ENCODE measurements around the gene PXDN.
"Not testable (repeated sequence)": the region's sequence is repeated elsewhere in the genome, so short reads cannot be mapped to it uniquely, and the experiment has no call there.

Gene PXDN

DNA sequence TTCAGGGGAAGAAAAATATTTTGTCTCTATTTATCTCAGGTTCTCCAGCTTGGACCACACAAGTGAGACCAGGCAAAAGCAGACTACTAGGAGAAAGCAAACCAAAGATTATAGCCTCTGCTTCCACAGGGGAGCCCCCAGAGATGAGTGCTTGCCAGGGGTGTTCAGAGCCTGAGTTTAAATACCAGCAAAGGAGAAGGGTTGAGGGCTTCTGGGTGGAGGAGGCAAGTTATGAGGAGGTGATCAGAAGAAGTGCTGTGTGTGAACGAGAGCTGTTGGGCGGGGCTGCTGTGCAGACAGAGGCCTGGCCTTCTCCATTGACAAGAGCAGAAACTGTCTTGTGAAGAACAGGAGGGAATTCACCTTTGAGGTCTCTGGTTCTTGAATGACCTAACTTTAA is 32.8 kb upstream of the PXDN start:
- DNase-seq = no peak

DNA sequence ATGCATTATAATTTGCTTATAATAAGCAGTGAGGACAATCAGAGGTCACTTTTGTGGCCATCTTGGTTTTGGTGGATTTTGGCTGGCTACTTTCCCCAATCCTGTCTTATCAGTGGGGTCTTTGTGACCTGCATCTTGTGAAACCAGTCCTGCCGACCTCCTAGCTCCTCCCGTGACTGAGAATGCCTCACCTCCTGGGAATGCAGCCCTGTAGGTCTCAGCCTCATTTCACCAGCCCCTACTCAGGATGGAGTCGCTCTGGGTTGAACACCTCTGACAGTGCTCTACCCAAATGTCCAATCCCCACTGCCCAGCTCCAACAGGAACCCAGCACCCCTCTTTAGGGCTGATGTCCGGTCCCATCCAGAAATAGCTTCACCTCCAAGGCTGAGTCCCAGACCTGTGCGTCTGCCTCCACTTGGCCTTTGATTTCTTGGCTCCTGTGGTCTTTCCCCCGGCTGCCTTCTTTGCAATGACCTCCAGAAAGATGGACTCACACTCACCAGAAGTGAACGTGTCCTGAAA is 31.3 kb upstream of the PXDN start:
- no peak for DNase-seq

- DNase-seq = no peak
Measured at GRCh38 chr2:1774929-1775328, 30.6 kb upstream of the PXDN start.

DNA sequence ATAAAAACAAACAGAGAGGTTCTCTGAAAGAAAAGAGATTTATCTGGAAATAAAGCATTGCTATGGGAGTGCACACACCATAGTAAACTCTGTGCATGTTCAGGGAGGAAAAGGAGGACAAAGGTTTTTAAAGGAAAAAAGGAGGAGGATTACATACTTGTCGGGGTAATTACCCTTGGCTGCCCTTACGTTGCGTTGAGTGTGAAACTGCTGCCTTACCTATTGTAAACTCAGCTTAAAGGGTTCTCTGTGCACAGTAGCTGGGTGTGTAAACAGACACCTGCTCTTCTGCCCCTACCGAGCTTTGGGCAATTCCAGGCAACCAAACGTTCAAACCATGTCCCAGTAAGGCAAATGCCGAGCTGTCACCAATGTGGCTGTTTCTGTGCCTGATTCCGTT is 29.6 kb upstream of the PXDN start:
- DNase-seq = no peak

DNA sequence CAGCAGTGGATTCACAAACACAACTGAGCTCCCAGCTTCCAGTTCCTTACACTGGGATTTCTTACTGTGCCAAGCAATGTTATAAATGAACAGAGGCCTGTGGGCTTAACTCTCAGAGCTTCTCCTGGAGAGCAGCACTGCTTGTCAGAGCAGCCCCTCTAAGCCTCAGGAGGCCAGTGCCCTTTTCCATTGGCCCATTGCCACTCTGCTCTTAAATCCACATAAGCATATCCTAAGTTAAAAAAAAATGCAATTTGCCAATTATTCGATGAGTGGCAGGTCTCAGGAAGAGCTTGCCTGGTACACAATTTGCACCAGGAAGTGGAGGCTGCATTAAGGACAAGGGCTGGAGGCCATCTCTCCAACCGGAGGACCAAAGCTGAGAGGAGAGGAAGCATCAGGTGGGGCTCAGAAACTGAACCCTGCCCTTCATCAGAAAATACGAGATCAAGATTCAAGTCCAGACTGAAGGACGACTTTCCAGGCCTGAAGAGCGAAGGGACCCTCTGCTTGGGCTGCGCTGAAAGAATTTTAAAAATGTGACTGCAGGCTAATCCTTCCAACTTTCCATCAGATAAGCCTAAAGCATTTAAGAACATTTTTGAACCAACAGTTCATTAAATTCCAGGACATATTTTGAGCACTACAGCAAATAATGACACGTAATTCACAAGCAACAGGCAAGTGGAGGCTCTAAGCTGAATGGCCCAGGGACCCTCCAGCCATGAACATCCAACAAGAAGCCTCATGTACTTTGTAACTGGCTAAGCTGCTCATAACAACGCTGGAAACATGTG is 28.4 kb upstream of the PXDN start:
- DNase-seq = no peak

- DNase-seq = no peak
Measured at GRCh38 chr2:1771626-1772280, 27.4 kb upstream of the PXDN start.

GRCh38 chr2:1770566-1771380 is 26.5 kb upstream of the PXDN start:
- DNase-seq = no peak

DNA sequence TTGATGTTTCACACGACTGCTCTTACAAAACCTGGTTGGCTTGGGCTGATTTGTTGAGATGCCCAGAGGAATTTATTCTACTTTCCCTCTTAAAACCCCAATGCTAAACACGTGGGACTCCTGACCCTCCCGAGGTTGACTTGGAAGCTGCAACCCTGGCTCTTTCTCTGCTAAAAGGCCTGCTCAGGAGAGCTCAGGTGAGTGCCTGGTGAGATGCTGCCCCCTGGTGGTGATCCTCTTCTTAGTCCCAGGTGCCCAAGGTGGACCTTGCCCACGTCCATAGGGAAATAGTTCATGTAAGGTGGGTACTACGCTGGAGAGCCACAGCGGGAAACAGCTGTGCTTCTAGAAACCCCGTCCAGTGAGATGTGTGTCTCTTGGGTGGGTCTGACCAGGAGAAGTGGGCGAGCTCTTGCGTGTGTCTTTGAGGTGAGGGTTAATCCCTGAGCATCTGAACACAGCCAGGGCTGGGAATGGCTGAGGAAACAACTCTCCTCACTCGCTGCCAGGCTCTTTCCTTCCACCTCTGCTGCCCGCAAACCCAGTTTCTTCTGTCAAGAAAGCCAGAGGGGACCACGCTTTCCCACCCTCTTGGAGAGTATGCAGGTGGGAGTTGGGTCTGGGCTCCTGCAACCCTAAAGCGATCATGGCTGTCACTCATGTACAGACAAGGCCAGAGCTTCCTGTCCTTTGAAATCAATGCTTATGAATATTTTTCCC is 25.5 kb upstream of the PXDN start:
- DNase-seq = peak in 1 of 2 donors; percentile 31

GRCh38 chr2:1767939-1768691 is 23.8 kb upstream of the PXDN start:
- no peak for DNase-seq

GRCh38 chr2:1766851-1767811 is 22.8 kb upstream of the PXDN start:
- DNase-seq = no peak

DNA sequence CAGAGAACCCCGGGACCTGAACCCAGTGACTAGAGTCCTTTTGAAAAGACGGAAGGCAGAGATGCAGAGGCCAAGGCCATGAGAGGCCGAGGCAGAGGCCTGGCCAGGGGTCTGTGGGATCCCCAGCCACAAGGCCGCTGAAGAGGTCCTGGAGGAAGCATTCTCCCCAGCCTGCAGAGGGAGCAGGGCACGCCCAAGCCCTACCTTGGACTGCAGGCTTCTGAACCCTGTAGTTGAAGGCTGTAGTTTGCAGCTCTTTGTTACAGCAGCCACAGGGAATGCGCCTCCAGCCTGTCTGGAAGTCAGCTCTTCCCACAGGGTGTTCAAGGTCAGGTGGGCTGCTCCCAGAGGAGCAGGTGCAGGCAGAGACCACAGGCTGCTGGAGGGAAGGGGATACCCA is 22.1 kb upstream of the PXDN start:
- DNase-seq = no peak

GRCh38 chr2:1765201-1765600 is 20.9 kb upstream of the PXDN start:
- DNase-seq = not testable (repeated sequence)

GRCh38 chr2:1759611-1759930 is 15.3 kb upstream of the PXDN start:
- no peak for DNase-seq

- DNase-seq = no peak
Measured at GRCh38 chr2:1758774-1759610, 14.7 kb upstream of the PXDN start.

DNA sequence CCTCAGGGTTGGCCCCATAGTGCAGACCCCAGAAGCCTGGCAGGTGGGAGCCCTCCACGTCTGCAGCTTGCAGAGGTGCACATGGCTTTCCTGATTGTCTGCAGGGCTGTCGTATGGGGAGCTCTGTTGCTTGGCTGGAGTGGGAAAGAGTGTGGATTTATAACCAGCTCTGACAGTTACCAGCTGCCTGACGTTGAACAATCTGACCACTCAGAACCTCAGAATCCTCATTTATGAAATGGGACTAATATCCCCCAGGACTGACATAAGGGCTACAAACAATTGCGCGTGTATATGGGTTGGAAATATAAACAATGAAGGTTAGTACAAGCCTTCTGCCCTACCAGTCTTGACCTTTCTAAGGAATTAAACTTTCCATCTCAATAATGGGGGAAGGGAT is 13.9 kb upstream of the PXDN start:
- DNase-seq = no peak

GRCh38 chr2:1757567-1757966 is 13.3 kb upstream of the PXDN start:
- DNase-seq = no peak

GRCh38 chr2:1757146-1757545 is 12.8 kb upstream of the PXDN start:
- not testable (repeated sequence) for DNase-seq

DNA sequence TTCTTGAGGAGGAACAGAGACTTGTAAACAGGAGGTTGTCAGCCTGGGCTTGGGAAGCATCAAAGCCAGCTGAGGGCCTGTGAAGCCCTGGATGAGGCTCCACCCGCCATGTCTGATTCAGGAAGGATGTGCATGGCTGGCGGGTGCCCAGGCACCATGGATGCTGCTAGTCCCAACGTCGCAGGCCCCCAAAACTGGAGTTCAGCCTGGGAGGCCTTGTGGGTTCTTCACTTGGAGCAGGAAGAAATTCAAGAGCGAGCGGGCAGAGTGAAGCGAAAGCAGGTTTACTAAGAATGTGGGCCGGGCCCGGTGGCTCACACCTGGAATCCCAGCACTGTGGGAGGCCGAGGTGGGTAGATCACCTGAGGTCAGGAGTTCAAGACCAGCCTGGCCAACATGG is 12.1 kb upstream of the PXDN start:
- no peak for DNase-seq

DNA sequence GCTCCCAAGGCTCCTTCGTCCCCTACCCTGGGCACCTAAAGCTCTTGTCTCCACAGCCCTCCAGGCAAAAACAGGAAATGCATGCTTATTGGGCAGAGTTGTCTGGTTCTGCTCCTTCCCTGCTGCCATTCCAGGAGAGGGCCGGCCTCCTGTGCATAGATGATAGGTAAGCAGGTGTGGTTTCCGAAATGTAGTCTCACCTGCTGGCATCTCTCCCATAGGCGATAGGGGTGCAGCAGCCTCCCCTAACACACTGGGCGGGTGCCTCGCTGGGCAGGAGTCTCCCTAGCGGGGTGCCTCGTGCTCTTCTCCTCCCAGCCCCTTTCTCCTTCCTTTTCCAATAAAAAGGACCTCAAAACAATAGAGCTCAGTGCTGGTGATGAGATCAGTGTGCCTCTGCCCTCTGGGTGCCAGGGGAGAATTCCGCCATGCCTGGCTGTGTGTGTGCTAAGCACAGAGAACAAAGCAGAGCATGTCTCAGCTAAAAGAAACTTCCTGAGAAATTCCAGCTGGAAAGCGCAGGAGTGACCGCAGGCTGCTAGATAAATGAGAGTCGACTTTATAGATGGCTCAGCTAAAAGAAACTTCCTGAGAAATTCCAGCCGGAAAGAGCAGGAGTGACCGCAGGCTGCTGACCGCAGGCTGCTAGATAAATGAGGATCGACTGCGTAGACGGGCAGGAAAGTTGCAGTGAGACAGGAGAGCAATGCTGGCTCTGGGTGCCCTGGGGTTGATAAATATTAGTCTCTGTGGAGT is 11.3 kb upstream of the PXDN start:
- DNase-seq = no peak
